Measurements from ENCODE around the gene CTAGE9.

Gene CTAGE9

GRCh38 chr6:131669891-131670290 is 40.9 kb downstream of the CTAGE9 start:
- no peak for DNase-seq (ENCODE audit: low read depth in 3 of 3)

DNA sequence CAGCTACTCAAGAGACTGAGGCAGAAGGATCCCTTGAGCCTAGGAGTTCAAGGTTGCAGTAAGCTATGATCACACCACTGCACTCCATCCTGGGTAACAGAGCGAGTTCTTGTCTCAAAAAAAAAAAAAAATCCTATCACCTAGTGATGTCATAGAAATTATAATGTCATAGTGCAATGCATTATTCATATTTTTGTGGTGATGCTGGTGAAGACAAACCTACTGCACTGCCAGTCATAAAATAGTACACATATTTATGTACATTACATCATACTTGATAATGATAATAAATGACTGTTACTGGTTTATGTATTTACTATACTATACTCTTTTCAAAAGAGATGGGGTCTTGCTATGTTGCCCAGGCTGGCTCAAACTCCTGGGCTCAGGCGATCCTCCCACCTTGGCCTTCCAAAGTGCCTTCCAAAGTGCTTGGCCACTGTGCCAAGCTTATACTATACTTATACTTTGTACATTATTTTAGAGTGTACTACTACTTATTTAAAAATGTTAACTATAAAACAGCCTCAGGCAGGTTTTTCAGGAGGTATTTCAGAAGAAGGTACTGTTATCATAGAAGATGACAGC is 47.1 kb downstream of the CTAGE9 start:
- DNase-seq (ENCODE audit: low read depth in 3 of 3) = no peak

- no peak for DNase-seq (ENCODE audit: low read depth in 3 of 3)
Measured at GRCh38 chr6:131660195-131660594, 50.6 kb downstream of the CTAGE9 start.

Data from stimulated activated CD4-positive, alpha-beta T cell treated with anti-CD3 and anti-CD28 coated beads, TNF-alpha, amount 100 ng/mL, for 48 hours (primary cell).